Gastrocnemius medialis (tissue), 4 donors: ENCODE results near the gene SCYL1. TPM values are rescaled to one million over a fixed set of nuclear protein-coding genes. Genes with fewer than 3 reads are reported as not detected.
A peak's percentile ranks its signal among the peaks of the same experiment; 100 is the strongest.

Source experiments
- ATAC-seq, 2 donors: fragments of 150-250 bp; one replicate each; pipeline ENCODE4 v1.9.1; 2016
- DNase-seq, 2 donors: peaks; one replicate each; pipeline ENCODE4 v3.0.0-alpha.2; 2019
- H3K27ac ChIP-seq, 4 donors: fragments of 200-600 bp; sonication (generic); 1 replicate in 1 of 4; 2 replicates in 3 of 4; pipeline ENCODE4 v1.5.1; 2016 to 2018; ENCODE audit warnings: mild to moderate bottlenecking in 2 of 4, moderate library complexity in 1 of 4
- H3K27me3 ChIP-seq, 3 donors: fragments of 200-600 bp; sonication (generic) in 2 of 3; 1 replicate in 1 of 3; 2 replicates in 2 of 3; pipeline versions ENCODE4 v1.5.1 to v1.6.0; 2016 to 2019; ENCODE audit warnings: mild to moderate bottlenecking in 1 of 3, moderate library complexity in 1 of 3
- H3K36me3 ChIP-seq, 2 donors: fragments of 200-600 bp; sonication (generic) in 1 of 2; one replicate each; pipeline ENCODE4 v1.5.1; 2017 to 2018
- H3K4me1 ChIP-seq, 2 donors: fragments of 200-600 bp; sonication (generic) in 1 of 2; one replicate each; pipeline ENCODE4 v1.5.1; 2016 to 2017; ENCODE audit warnings: mild to moderate bottlenecking in 2 of 2
- H3K4me3 ChIP-seq, 4 donors: fragments of 200-600 bp; sonication (generic) in 3 of 4; 1 replicate in 1 of 4; 2 replicates in 3 of 4; pipeline ENCODE4 v1.5.1; 2016 to 2019; ENCODE audit warnings: mild to moderate bottlenecking in 2 of 4
- H3K9me3 ChIP-seq, 3 donors: fragments of 200-600 bp; sonication (generic) in 2 of 3; 1 replicate in 1 of 3; 2 replicates in 2 of 3; pipeline ENCODE4 v1.5.1; 2016 to 2019
- CTCF ChIP-seq, 5 experiments: fragments of 450-650 bp in 3 of 5; fragments of 200-600 bp in 2 of 5; sonication (generic) in 2 of 5; IDR thresholded peaks in 4 of 5; conservative IDR thresholded peaks in 1 of 5; 1 replicate in 4 of 5; 2 replicates in 1 of 5; pipeline ENCODE4 v1.5.1; 2016 to 2019; ENCODE audit warnings: antibody characterized with exemption in 5 of 5, mild to moderate bottlenecking in 3 of 5, moderate library complexity in 3 of 5
- POLR2A ChIP-seq, 2 donors: fragments of 450-650 bp; IDR thresholded peaks; one replicate each; pipeline ENCODE4 v1.6.1; 2017; ENCODE audit warnings: antibody characterized with exemption in 2 of 2, mild to moderate bottlenecking in 2 of 2, moderate library complexity in 2 of 2
- in situ Hi-C, 4 donors: fragments of 200-750 bp; cut with MboI; loops; one replicate each; pipeline versions ENCODE4 v1.15.0 to v1.8.0; 2017; ENCODE audit warnings: low sequenced_read_pairs in 4 of 4
- intact Hi-C: fragments of 100-400 bp; cut with DNase I; formaldehyde crosslinking; loops from one replicate; pipeline ENCODE4 v1.15.1; 2023; ENCODE audit warnings: low total_unique reads
- total RNA-seq, 4 donors: library from RNA; depleted of rRNA; stranded (reverse); fragments of >200 nt; gene quantifications; one replicate each; pipeline versions ENCODE4 v1.1.0 to v1.2.3, GENCODE V29; 2016

Gene SCYL1
- total RNA-seq, 4 donors from 2014 or later: 120 to 162 (median 133) TPM

- peaks cover 0 to 6% of the 10 kb centered on the region in 2 donors for H3K36me3 ChIP-seq
Observed at GRCh38 chr11:65549096-65549495, 24.2 kb downstream of the SCYL1 start.

GRCh38 chr11:65551572-65552387 is 26.9 kb downstream of the SCYL1 start:
- TF ChIP-seq POLR2A (IDR thresholded peaks at IDR 0.05) (no peak), CTCF (IDR thresholded peaks at IDR 0.05 in 4 of 5, conservative IDR thresholded peaks at IDR 0.05 in 1 of 5) (peak in 4 of 5 experiments; percentile 6 to 48 (median 36))
- peaks cover 19% of the 10 kb centered on the region in 2 donors for H3K4me1 ChIP-seq
- in situ Hi-C loops: no loop called here
- ATAC-seq (peak; percentile 56 to 59), DNase-seq (peak in 1 of 2 donors; percentile 58)
- no peaks in the 10 kb centered on the region for H3K27me3 ChIP-seq
- peak overlapping the region in 2 of 4 donors; percentile 33 to 43 for H3K27ac ChIP-seq
- no peak overlapping the region for H3K4me3 ChIP-seq
- H3K9me3 ChIP-seq: no peaks in the 10 kb centered on the region
- intact Hi-C loops: no loop called here
- peaks cover 0 to 6% of the 10 kb centered on the region in 2 donors for H3K36me3 ChIP-seq

More at GRCh38 chr11:65549096-65549495, 24.2 kb downstream of the SCYL1 start:
- intact Hi-C loops: no loop called here
- DNase-seq: no peak
- in situ Hi-C loops: no loop called here
- no peaks in the 10 kb centered on the region for H3K9me3 ChIP-seq
- no peaks in the 10 kb centered on the region for H3K27me3 ChIP-seq
- TF ChIP-seq CTCF (IDR thresholded peaks at IDR 0.05 in 4 of 5, conservative IDR thresholded peaks at IDR 0.05 in 1 of 5) (no peak), POLR2A (IDR thresholded peaks at IDR 0.05) (no peak)
- no peak overlapping the region for H3K4me3 ChIP-seq
- no peak overlapping the region for H3K27ac ChIP-seq
- ATAC-seq: no peak
- peaks cover 0 to 3% of the 10 kb centered on the region in 2 donors for H3K4me1 ChIP-seq

DNA sequence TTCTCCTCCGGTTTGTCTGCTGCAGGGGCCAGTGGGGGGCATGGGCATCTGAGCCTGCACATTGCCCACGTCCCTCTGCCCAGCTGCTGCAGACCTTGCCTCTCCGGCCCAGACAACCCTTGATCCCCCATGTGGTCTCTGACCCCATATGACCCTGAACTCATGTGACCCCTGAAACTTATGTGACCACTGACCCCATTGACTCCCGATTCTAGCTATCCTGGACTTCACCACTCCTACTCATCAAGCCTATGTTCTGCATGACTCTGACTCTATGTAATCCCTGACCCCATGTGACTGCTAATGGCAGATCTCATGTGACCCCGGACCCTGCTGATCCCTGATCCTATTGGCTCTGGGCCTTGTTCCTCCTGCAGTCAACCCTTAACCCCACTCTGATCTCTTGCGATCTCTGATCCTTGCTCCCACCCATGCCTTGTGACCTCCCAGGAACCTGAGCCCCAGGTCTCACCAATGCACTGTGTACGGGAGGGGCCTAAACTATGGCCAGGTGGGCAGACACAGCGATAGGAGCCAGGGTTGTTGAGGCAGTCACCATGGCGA is 27.6 kb downstream of the SCYL1 start:
- intact Hi-C loops: no loop called here
- no peak overlapping the region for H3K4me3 ChIP-seq
- DNase-seq (no peak), ATAC-seq (peak; percentile 12 to 22)
- no peaks in the 10 kb centered on the region for H3K27me3 ChIP-seq
- peak overlapping the region in 2 of 4 donors; percentile 33 to 43 for H3K27ac ChIP-seq
- TF ChIP-seq CTCF (IDR thresholded peaks at IDR 0.05 in 4 of 5, conservative IDR thresholded peaks at IDR 0.05 in 1 of 5) (no peak), POLR2A (IDR thresholded peaks at IDR 0.05) (no peak)
- H3K36me3 ChIP-seq: peaks cover 0 to 6% of the 10 kb centered on the region in 2 donors
- no peaks in the 10 kb centered on the region for H3K9me3 ChIP-seq
- in situ Hi-C loops: no loop called here
- H3K4me1 ChIP-seq: peaks cover 25 to 26% of the 10 kb centered on the region in 2 donors

- TF ChIP-seq CTCF (IDR thresholded peaks at IDR 0.05 in 4 of 5, conservative IDR thresholded peaks at IDR 0.05 in 1 of 5): no peak
- no peak for TF ChIP-seq POLR2A (IDR thresholded peaks at IDR 0.05)
- ATAC-seq: no peak
- DNase-seq: no peak
- Histone ChIP-seq H3K27me3 (no peaks in the 10 kb centered on the region), H3K9me3 (no peaks in the 10 kb centered on the region), H3K36me3 (peaks cover 0 to 6% of the 10 kb centered on the region in 2 donors), H3K4me3 (no peak overlapping the region), H3K4me1 (peaks cover 26% of the 10 kb centered on the region in 2 donors), H3K27ac (no peak overlapping the region)
- intact Hi-C loops: no loop called here
- in situ Hi-C loops: no loop called here
Observed at GRCh38 chr11:65553301-65554001, 28.6 kb downstream of the SCYL1 start.
